Stimulated activated naive CD4-positive, alpha-beta T cell treated with Interleukin-2 at 50 U/mL for 16 hours (primary cell): ENCODE measurements around the gene B4GALNT3.

Source experiments
- DNase-seq: peaks from one replicate; lab custom pipeline; 2025; lab: John Stamatoyannopoulos, UW

Gene B4GALNT3

DNA sequence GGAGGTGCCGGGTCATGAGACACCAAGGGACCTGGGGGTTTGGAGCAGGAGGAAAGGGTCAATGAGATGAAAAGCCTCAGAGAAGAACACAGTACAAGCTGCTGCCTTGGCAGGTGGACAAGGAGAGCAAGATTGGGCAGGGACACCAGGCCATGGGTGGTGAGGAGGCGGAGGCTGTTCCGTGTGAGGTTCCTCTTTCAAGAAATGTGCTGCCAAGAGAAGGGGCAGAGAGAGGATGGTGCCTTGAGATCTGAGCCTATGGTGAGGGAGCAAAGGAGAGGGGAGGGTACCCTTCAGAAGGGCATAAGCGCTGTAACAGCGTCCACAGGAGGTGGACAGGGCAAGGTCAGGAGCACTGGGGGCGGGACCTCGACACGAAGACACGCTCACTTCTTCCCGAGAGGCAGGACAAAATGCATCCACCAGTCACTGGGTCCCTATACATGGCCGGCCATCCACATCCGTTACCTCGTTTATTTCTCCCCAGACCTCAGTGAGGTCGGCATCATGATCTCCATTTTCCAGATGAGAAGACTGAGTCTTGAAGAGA lies 100.2 kb downstream of the B4GALNT3 start:
- no peak for DNase-seq

DNA sequence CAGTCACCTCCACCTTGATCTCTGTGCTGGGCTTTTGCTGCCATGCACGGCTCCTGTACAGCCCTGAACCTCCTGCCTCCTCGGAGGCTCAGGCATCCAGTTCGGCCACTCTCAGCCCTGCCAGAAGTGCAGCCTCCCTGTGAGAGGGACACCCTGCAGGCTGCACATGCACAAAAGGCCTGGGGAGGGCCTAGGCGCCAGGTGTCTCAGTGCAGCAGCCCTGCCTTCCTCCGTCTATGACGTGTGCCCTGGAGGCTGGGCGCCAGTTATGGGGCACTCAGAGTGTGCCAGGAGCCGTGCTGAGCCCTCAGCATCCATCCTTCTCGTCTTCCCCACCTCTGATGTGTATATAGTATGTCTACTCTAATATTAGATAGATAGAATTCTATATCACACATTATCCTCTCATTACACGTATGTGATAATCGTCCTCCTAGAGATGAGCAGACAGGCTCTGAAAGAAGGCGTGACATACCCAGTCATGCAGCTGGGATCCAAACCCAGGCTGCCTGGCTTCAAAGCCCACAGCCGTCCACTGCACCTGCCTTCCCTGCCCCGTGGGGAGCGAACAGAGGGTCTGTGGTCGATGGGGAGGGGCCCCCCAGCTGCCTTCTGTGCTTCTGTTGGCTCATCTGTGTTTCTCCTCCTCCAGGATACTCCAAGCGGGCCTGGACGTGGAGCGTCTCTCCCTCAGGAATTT lies 101.1 kb downstream of the B4GALNT3 start:
- no peak for DNase-seq

DNA sequence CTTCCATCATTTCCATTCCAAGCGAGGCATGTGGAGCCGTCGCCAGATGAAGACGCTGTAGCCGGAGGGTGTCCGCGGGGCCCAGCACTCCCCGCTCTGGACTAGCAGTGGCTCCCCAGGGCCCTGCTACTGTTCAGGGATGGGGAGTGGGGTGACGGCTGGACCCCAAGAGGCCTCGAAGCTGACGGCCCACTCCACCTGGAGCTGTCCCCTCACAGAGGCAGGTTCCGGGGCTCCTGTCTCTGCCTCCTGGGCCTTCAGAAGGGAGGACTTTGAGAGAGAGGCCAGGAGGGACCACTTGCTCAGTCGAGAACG lies 101.6 kb downstream of the B4GALNT3 start:
- DNase-seq, result no peak

DNA sequence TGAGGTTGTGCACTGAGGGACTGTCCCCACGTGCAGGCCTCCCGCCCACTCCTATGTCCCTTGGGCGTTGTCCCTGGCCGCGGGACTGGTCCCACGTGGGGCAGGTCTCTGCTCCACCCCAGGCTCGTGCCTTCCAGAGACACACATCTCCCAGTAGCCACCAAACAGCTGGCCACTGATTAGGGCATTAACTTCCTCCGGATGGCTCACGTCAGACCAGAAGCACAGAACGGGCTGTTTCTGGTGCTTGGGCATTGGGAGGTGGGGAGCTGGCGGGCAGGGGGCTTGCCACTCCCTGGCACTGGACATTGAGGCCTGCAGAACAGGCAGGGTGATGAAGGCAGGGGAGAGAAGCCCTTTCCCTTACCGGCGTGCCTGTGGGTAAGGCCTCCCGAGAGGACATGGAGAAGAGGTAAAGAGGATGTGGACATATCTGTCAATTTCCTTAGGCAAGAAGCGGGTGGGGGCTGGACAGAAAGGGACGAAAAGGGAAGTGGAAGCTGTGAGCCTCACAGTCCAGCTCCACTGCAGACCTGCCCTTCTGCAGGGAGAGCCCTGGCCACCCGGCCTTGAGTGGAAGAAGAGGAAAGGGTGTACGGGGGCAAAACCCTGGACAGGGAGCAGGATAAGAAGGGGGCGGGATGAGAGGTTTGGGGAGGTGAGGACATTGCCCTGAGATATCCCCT lies 102.3 kb downstream of the B4GALNT3 start:
- no peak for DNase-seq

DNA sequence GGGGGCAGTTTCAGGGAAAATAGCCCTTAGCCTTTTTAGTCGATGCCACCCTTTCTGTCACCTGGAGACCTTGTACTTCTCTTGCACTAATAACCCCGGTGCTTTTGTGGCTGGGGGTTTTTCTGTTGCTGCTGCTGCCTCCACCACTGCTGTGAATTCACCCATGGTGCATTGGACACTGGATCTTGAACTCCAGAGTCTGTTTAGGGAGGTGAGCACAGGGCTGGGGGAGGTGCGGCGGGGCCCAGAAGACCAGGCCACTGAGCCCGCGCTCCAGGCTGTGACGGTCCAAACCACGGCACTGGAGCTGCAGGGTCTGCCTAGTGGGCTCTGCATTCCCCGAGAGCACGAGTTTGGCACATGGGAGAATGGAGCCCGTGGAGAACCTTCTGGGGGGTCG lies 102.9 kb downstream of the B4GALNT3 start:
- DNase-seq, result no peak

DNA sequence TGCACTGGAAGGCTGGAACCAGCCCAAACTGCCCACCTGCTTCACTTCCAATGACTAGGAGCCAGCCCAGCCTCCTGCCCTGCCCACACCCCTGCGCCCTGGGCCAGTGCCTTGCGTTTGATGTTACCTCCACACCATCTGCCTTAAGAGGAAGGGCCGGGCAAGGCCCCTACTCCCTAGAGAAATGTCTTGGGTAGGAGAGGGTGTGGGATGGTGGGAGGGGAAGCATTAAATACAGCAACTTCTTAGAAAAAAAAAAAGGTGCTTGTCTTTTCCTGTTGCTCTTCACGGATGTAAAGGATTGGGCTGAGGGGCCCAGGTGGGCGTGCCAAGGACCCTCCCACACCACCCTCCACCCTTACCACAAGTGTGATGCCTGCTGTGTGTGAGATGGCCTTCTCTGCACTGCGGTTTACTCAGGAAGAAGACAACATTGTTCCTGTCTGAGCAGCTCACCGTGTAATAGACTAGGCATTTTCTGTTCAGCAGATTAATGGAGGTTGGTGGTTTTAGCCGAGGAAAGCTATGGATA lies 103.6 kb downstream of the B4GALNT3 start:
- peak; percentile 38 for DNase-seq

DNA sequence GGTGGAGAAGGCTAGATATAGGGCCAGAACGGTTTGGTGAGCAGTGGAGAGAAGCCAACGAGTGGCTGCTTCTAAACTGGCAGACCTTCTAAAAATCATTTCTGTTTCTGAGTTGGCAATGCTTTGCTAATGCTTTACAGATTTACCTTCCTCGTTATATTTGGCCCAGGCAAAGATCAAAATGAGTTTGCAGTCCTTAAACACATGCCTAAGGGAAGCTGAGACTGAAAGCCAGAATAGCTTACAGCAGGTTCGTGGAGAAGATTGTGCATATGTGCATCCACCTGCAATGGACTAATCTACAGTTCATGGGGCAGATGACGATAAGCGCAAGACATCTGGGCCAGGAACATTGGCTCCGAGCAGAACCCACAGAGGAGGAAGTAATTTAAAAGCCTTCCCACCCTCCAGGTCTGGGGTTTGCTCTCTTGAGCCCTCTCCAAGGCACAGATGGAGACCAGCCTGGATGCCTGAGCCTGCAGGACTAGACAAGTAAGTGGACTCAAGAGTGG lies 104.1 kb downstream of the B4GALNT3 start:
- no peak for DNase-seq

DNA sequence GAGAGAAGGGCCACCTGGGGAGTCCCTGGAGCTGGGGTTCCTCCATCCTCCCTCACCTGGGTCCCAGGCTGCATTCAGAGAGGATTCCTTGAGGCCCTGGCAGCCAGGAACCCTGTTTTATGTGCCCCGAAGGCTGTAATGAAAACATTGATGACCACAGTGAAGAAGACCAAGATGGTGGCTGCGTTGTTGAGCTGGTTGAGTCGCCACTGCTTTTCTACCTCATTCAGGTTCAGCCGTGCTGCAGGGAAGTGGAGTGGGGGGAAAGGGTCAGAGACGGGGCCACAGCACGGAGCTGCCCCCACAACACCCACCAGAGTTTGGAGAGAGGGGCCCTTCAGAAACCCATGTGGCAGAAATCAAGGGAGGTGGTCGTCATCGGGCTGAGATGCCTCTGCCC lies 105.4 kb downstream of the B4GALNT3 start:
- no peak for DNase-seq

DNA sequence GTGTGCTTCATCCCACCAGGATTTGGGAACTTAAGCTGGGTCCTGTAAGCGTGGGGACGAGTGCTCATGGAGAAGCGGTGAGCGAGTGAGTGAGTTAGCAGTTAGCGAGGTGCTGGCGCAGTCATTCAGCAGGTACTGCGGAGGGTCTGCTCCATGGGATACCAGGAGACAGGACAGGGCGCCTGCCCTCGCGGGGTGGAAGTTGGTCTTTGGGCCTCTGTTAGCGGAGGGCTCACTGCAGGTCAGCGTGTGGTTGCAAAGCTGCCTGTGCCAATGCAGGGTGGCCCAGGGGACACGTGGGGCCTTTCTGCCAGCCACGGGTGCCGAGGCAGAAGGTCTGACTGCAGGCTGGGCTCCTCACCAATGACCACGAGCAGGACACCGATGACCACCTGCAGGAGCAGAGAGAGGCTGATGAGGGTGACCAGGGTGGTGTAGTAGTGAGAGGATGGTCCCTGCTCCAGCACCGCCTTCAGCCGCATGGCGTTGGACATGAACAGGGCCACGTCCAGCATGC lies 105.9 kb downstream of the B4GALNT3 start:
- DNase-seq, result no peak

DNA sequence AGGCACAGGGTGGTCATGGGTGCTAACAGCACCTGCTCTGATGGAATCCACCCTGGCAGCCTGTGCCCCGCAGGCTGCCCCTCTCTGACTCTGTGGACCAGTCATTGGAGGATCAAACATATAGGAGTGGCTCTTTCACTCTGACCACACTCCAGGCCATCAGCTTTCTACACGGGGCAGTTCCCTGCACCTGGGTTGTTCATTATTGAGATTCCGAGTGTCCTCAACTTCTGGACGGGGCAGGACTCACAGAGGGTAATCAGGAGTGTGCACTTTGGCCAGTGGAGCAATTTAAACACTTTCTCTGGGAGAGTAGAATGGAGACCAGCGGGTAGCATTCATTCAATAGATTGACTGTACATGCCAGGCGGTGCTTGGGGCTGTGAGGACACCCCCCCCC lies 108.7 kb downstream of the B4GALNT3 start:
- no peak for DNase-seq

DNA sequence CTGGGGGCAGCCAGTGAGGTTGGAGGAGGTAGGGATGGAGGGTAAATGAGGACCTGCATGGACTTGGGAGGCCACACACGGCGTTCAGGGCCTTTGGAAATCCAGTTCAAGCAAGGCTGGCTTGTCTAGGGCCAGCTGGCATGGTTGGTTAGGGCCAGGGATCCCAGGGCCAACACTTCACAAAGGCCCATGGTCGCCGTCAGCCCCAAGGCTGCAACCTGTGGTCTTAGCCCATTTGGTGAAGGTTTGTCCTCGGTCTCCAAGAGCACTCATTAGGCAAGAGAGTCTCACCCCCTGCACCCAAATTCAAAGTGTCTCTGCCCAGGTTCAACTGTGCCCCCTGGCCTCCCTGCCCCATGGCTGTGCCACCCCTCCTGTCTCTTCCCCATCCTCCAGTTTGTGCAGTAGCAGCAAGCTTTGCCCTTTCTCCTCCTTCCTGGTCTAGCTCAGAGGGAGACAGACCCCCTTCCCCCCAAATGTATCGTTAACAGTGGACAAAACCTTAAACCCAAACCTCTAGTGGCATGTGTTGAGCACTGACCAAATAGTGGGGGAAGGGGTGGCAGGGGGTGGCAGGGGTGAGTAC lies 109.4 kb downstream of the B4GALNT3 start:
- DNase-seq, result no peak

DNA sequence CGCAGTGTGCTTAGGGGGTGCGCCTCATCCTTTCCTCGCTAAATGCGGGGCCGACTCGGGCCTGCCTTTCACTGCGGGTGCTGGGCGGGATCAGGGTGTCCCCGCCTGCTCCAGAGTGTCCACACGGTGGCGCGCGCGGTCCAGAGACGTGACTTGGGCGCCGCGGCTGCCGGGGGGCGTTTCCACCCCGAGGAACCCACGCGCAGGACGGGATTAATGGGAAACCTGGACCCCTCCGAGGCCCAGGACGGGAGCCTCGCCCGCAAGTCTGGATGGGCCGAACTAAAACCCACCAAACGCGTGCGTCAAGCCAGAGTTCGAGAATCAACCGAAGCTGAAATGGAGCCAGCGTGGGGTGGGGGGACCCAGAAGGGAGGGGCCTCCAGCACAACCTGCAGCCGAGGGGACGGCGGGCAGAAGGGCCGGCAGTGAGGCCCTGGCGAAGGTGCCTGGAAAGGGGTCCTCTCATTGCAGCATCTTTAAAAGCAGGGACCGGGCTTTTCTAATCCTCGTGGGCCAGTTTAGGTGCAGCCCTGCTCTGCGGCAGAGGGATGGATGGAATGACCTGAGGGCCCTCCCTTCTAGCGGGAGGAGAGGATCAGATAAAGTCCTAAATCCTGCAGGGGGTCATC lies 110.2 kb downstream of the B4GALNT3 start:
- peak; percentile 77 for DNase-seq

DNA sequence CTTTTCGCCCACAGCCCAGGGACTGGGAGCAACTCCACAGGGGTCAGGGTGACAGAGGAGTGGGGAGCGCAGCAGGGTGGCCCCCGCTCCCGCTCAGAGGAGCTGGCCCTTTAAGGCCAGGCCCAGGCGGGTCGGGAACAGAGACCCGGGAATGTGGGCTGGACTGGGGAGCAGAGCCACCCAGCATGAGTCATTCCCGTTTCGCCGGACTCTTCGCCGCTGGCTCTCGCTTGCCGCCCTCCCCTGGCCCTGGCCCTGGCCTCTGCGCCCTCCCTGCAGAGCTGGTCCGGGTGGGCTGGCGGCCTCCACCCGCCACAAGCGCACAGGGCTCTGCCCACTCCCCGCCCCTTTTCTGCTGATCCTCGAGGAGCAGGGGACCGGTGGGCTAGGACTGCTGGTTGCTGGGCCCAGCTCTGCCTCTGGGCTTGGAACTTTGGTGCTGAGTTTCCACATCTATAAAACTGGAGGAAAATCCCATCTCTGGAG lies 110.7 kb downstream of the B4GALNT3 start:
- no peak for DNase-seq

DNA sequence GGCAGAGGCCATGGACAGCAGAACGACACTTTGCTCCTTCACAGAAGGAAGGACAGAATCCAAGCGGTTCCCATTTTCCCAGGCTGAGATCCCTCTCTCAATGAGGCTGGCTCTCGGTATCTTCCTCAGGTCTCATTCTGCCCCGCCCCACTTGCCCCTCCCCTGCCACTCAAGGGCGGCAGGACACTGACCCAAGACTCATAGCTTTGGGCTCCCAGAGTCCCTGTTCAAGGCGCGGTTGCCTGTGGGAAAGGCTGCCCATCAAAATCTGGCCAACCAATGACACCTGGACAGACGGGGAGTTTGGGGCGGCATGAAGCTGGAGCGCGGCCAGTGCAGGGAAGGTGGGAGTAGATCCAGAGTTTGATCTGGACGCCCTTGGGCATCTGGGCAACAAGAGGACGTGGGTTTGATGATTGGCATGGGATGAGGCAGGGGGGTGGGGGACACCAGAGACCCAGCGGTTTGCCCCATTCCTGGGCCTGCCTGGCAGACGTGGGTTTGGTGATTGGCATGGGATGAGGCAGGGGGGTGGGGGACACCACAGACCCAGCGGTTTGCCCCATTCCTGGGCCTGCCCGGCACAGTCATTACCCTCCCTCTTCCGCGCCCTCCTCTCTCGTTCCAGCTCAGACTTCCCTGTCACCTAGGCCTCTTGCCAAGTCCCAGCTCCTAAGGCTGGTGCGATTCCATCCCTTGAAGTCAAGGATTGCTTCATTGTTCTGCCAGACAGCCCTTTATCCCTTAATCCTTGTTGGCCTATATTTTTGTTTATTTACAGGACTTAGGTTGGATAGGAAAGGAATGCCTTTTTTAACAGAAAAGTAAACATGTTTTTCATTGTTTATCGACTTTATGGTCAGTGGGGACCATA lies 111.4 kb downstream of the B4GALNT3 start:
- DNase-seq, result no peak

DNA sequence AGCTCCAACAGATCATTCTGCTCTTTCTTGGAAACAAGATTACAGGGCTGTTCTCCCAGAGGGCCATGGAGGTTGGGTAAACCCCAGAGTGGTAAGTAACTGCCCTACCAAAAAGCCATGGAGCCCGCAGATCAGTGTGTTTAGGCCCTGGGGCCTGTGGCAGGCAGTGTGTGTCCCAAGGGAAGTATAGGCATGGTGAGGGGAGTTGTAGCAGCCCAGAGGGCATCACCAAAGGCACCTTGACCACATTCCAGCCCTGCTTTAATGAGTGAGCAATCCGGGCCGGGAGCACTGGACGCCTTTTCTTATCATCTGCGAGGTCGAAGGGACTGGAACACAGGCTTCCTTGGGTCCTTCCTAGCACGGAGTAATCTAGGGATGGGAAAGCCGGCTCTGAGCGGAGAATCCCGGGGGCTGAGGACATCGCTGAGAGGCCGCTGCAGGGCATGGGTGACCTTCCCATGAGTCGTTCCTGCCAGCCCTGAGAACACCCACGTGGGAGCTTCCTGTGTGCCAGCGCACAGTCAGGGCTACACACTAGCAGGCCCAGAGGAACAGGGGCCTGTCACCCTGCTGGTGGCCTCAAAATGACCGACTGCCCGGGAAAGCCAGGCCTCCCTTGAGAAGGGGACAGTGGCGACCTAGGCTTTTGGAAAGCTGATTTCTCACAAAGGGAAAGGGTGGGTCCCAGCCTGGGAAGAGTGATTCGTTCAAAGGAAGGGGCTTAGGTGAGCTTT lies 112.2 kb downstream of the B4GALNT3 start:
- DNase-seq, result no peak

DNA sequence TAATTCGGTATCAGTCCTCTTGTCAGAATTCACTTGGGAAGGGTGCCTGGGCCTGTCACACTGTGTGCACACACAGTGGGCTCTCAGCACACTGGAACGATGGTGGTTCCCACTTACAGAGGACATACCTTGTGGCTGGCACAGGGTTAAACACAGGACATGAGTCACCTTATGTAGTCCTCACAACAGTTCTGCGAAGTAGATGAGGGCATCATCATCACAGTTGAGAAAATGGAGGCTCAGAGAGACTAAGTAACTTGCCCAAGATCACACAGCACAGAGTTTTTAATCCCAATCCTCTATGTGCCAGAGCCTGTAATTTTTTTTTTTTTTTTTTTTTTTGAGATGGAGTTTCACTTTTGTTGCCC lies 112.8 kb downstream of the B4GALNT3 start:
- DNase-seq, result no peak

DNA sequence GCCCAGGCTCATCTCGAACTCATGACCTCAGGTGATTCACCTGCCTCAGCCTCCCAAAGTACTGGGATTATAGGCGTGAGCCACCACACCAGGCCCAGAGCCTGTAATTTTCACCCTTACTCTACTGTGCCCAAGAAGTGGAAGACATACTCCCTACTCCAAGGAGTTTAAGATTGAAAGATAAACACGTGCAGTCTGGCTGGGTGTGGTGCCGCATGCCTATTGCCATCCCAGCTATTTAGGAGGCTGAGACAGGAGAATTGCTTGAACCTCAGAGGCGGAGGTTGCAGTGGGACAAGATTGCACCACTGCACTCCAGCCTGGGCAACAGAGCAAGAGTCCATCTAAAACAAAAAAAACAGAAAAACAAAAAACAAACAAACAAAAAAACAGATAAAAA lies 113.5 kb downstream of the B4GALNT3 start:
- no peak for DNase-seq

DNA sequence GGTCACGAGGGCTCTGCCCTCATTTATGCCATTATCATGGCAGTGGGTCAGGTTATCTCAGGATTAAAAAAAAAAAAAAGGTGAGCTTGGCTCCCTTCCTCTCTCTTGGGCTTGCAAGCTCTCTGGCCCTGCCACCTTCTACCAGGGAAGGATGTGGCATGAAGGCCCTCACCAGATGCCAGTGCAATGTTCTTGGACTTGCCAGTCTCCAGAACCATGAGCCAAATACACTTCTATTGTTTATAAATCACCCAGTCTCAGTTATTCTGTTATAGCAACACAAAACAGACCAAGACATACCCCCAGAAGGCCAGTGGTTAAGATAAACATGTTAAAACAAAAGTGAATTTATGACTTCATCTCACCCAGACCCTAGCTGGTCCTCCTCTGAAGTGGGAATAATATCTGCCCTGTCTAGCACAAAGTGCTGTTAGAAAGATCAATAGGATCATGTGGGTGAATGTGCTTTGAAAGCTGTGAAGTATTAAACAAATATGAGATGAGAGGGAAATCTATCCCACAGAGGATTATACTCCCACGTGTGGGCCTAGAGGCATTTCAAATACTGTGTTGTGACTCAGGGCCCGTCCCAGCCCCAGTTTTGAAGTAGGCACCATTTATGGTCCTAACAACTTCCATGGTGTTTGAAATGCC lies 114.9 kb downstream of the B4GALNT3 start:
- no peak for DNase-seq

DNA sequence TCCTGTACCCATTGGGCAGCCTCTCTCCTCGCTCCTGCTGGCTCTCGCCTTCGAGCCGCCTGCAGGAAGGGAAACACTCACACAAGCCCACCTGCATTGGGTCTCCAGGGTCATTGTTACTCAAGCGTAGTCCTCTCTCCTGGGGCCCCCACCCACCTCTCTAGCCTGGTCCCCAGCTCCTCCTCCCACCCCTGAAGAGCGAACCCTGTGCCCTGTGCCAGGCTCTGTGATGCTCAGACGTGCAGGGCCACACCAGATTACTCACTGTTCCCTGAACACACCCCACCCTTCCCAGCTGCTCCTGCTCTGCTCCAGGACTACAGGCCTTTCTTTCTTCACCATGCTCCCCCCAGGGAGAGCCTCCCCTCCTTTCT lies 115.4 kb downstream of the B4GALNT3 start:
- DNase-seq, result no peak
